ENCODE data around the gene MARK3.

GRCh38 chr14:103530831-103531230 is 145.6 kb downstream of the MARK3 start:
- TF ChIP-seq SMC3 (IDR thresholded peaks at IDR 0.05; ENCODE audit: low read depth, low read length) (no peak), FOS (IDR thresholded peaks at IDR 0.05; ENCODE audit: low read depth, low read length) (no peak), MAFK (IDR thresholded peaks at IDR 0.05; ENCODE audit: low read depth, low read length) (no peak), POLR2A (IDR thresholded peaks at IDR 0.05; ENCODE audit: low read depth, low read length) (no peak), CTCF (conservative IDR thresholded peaks at IDR 0.05; ENCODE audit: low read depth, low read length) (no peak)

Measured in IMR-90 (cell line).